GM23248 (cell line): ENCODE measurements around the gene SNAP29. TPM values are rescaled to one million over a fixed set of nuclear protein-coding genes. Genes with fewer than 3 reads are reported as not detected.
"Not testable (repeated sequence)": the region's sequence is repeated elsewhere in the genome, so short reads cannot be mapped to it uniquely, and the experiment has no call there.

Experiments used
- DNase-seq: peaks from one replicate; pipeline ENCODE4 v3.0.0-alpha.2; 2015
- H2AFZ ChIP-seq: fragments of 200-600 bp; sonication (generic); 2 replicates; pipeline ENCODE4 v1.6.1; 2016; ENCODE audit warnings: antibody characterized with exemption
- H3F3A ChIP-seq: fragments of 200-600 bp; sonication (generic); 2 replicates; pipeline ENCODE4 v1.6.1; 2016; ENCODE audit warnings: mild to moderate bottlenecking, antibody characterized with exemption, mixed run types; ENCODE audit not compliant: insufficient read depth
- H3K27ac ChIP-seq: fragments of 200-600 bp; sonication (generic); 2 replicates; pipeline ENCODE4 v1.5.1; 2016; ENCODE audit warnings: mild to moderate bottlenecking
- H3K27me3 ChIP-seq: fragments of 200-600 bp; sonication (generic); replicated peaks from 2 replicates; pipeline ENCODE4 v1.6.1; 2016; ENCODE audit warnings: mild to moderate bottlenecking; ENCODE audit not compliant: insufficient read depth
- H3K36me3 ChIP-seq: fragments of 200-600 bp; sonication (generic); 2 replicates; pipeline ENCODE4 v1.6.1; 2016; ENCODE audit warnings: low read depth, mild to moderate bottlenecking
- H3K4me1 ChIP-seq: fragments of 200-600 bp; sonication (generic); 2 replicates; pipeline ENCODE4 v1.6.1; 2016; ENCODE audit warnings: mild to moderate bottlenecking; ENCODE audit not compliant: insufficient read depth
- H3K4me2 ChIP-seq: fragments of 200-600 bp; sonication (generic); one replicate; pipeline ENCODE4 v1.6.1; 2016; ENCODE audit warnings: mild to moderate bottlenecking; ENCODE audit not compliant: unreplicated experiment
- H3K4me3 ChIP-seq: fragments of 200-600 bp; sonication (generic); 2 replicates; pipeline ENCODE4 v1.5.1; 2016; ENCODE audit warnings: mild to moderate bottlenecking
- H3K79me2 ChIP-seq: fragments of 200-600 bp; sonication (generic); 2 replicates; pipeline ENCODE4 v1.6.1; 2016; ENCODE audit warnings: mild to moderate bottlenecking; ENCODE audit not compliant: insufficient read depth
- H3K9ac ChIP-seq: fragments of 200-600 bp; sonication (generic); 2 replicates; pipeline ENCODE4 v1.6.1; 2016; ENCODE audit warnings: mild to moderate bottlenecking
- H3K9me2 ChIP-seq: fragments of 200-600 bp; sonication (generic); 2 replicates; pipeline ENCODE4 v1.6.1; 2016; ENCODE audit warnings: mixed run types, mild to moderate bottlenecking, moderate library complexity; ENCODE audit not compliant: insufficient read depth
- H3K9me3 ChIP-seq: fragments of 200-600 bp; sonication (generic); one replicate; pipeline ENCODE4 v1.6.1; 2017; ENCODE audit warnings: low read depth
- H4K20me1 ChIP-seq: fragments of 200-600 bp; sonication (generic); 2 replicates; pipeline ENCODE4 v1.6.0; 2016; ENCODE audit not compliant: insufficient read depth
- EZH2 ChIP-seq: fragments of 200-600 bp; sonication (generic); IDR thresholded peaks from 2 replicates; pipeline ENCODE4 v1.6.1; 2018; ENCODE audit warnings: antibody characterized with exemption, mild to moderate bottlenecking; ENCODE audit not compliant: insufficient read depth, poor library complexity, severe bottlenecking
- EZH2phosphoT487 ChIP-seq: fragments of 200-600 bp; sonication (generic); IDR thresholded peaks from 2 replicates; pipeline ENCODE4 v1.6.1; 2018; ENCODE audit warnings: antibody characterized with exemption, moderate library complexity, mild to moderate bottlenecking, low read depth; ENCODE audit not compliant: insufficient read depth
- WGBS, 2 experiments: methylation state at CpG; one replicate each; pipeline ENCODE4 v1.1.6; 2015 to 2017; ENCODE audit warnings: low lambda C conversion rate in 2 of 2, low coverage in 1 of 2; ENCODE audit errors: missing lambda C conversion rate in 2 of 2; 5-methylcytosine and 5-hydroxymethylcytosine counted together
- in situ Hi-C: fragments of 300-500 bp; cut with MboI; formaldehyde crosslinking; loops from 2 replicates; pipeline ENCODE4 v1.15.0; 2020
- polyA plus RNA-seq: library from polyadenylated mRNA; unstranded; fragments of >200 nt; fragmentation: Nextera tagmentation; extraction: Ambion mirVana; gene quantifications from 2 replicates; pipeline ENCODE4 v1.2.1, GENCODE V29; 2016
- total RNA-seq: library from RNA; depleted of rRNA; stranded (reverse); fragments of >200 nt; shearing (Covaris generic); gene quantifications from 2 replicates; pipeline ENCODE4 v1.2.3, GENCODE V29; 2014

SNAP29 gene
- total and polyA plus RNA-seq, 2 experiments from 2014 or later: 13.8 to 35.8 TPM

- H3K4me1 ChIP-seq: peaks cover 9% of the 10 kb centered on the region
- no peak overlapping the region for H3K4me3 ChIP-seq
- no peaks in the 10 kb centered on the region for H3K36me3 ChIP-seq
- in situ Hi-C loops: no loop called here
- no peak overlapping the region for H3K4me2 ChIP-seq
- H4K20me1 ChIP-seq: no peaks in the 10 kb centered on the region
- peaks cover 9% of the 10 kb centered on the region for H3F3A ChIP-seq
- no peak for DNase-seq
- no peaks in the 10 kb centered on the region for H3K9me2 ChIP-seq
- no peak overlapping the region for H3K27ac ChIP-seq
- H3K9ac ChIP-seq: no peak overlapping the region
- H3K27me3 ChIP-seq: no peaks in the 10 kb centered on the region
- no peak overlapping the region for H2AFZ ChIP-seq
- WGBS, 2 experiments: 67 to 68% methylated on average over 7 of the region's 7 CpGs
- TF ChIP-seq EZH2phosphoT487: no peak
- TF ChIP-seq EZH2: no peak
- no peaks in the 10 kb centered on the region for H3K79me2 ChIP-seq
- H3K9me3 ChIP-seq: no peaks in the 10 kb centered on the region
Measured at GRCh38 chr22:20899827-20900423, 41.1 kb downstream of the SNAP29 start.

DNA sequence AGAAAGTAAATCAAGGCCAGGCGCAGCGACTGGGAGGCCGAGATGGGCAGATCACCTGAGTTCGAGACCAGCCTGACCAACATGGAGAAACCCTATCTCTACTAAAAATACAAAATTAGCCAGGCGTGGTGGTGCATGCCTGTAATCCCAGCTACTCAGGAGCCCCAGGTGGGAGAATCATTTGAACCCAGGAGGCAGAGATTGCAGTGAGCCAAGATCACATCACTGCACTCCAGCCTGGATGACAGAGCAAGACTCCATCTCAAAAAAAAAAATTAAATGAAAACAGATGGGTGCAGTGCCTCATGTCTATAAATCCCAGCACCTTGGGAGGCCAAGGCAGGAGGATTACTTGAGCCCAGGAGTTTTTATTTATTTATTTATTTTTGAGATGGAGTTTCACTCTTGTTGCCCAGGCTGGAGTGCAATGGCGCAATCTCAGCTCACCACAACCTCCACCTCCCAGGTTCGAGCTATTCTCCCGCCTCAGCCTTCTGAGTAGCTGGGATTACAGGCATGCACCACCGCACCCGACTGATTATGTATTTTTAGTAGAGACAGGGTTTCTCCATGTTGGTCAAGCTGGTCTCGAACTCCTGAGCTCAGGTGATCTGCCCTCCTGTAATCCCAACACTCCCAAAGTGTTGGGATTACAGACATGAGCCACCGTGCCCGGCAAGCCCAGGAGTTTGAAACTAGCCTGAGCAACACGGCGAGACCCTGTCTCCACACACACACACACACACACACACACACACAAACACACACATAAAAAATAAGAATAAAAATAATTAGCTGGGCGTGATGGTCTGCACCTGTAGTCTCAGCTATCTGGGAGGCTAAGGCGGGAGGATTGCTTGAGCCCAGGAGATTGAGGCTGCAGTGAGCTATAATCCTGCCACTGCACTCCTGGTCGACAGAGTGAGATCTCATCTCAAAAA is 42.6 kb downstream of the SNAP29 start:
- H2AFZ ChIP-seq, H3K9ac ChIP-seq, in situ Hi-C loops, H3K27me3 ChIP-seq, H3K36me3 ChIP-seq, H3K27ac ChIP-seq, H3K4me2 ChIP-seq, DNase-seq, H4K20me1 ChIP-seq, H3K79me2 ChIP-seq, H3K4me3 ChIP-seq, H3K9me3 ChIP-seq, H3K9me2 ChIP-seq: not testable (repeated sequence)
- H3F3A ChIP-seq: peaks cover 23% of the 10 kb centered on the region
- WGBS, 2 experiments: 97% methylated on average over 18 of the region's 18 CpGs
- peaks cover 24% of the 10 kb centered on the region for H3K4me1 ChIP-seq

- TF ChIP-seq EZH2phosphoT487 (no peak), EZH2 (no peak)
- H3F3A ChIP-seq: peaks cover 25% of the 10 kb centered on the region
- no peak overlapping the region for H2AFZ ChIP-seq
- H3K36me3 ChIP-seq: no peaks in the 10 kb centered on the region
- in situ Hi-C loops: no loop called here
- H3K9me3 ChIP-seq: no peaks in the 10 kb centered on the region
- no peaks in the 10 kb centered on the region for H3K79me2 ChIP-seq
- no peaks in the 10 kb centered on the region for H3K9me2 ChIP-seq
- no peaks in the 10 kb centered on the region for H3K27me3 ChIP-seq
- H3K4me2 ChIP-seq: no peak overlapping the region
- H4K20me1 ChIP-seq: no peaks in the 10 kb centered on the region
- DNase-seq: no peak
- H3K4me1 ChIP-seq: peaks cover 24% of the 10 kb centered on the region
- H3K9ac ChIP-seq: no peak overlapping the region
- WGBS, 2 experiments: 94 to 98% methylated on average over 2 of the region's 2 CpGs
- H3K27ac ChIP-seq: no peak overlapping the region
- no peak overlapping the region for H3K4me3 ChIP-seq
Measured at GRCh38 chr22:20903093-20903492, 44.3 kb downstream of the SNAP29 start.

- peak overlapping the region; percentile 10 for H3K4me2 ChIP-seq
Measured at GRCh38 chr22:20904008-20904979, 45.5 kb downstream of the SNAP29 start.

More at GRCh38 chr22:20904008-20904979, 45.5 kb downstream of the SNAP29 start:
- peak overlapping the region; percentile 87 for H3K27ac ChIP-seq
- peak overlapping the region; percentile 54 for H3K9ac ChIP-seq
- H3K27me3 ChIP-seq: no peaks in the 10 kb centered on the region
- H4K20me1 ChIP-seq: no peaks in the 10 kb centered on the region
- peaks cover 25% of the 10 kb centered on the region for H3F3A ChIP-seq
- WGBS, 2 experiments: 40 to 43% methylated on average over 7 of the region's 7 CpGs
- peak overlapping the region; percentile 44 for H2AFZ ChIP-seq
- H3K9me2 ChIP-seq: no peaks in the 10 kb centered on the region
- TF ChIP-seq EZH2phosphoT487: no peak
- no peak for TF ChIP-seq EZH2
- H3K9me3 ChIP-seq: no peaks in the 10 kb centered on the region
- peak; percentile 99 for DNase-seq
- H3K36me3 ChIP-seq: no peaks in the 10 kb centered on the region
- H3K4me3 ChIP-seq: peak overlapping the region; percentile 39
- H3K4me1 ChIP-seq: peaks cover 24% of the 10 kb centered on the region
- no peaks in the 10 kb centered on the region for H3K79me2 ChIP-seq
- in situ Hi-C loops: no loop called here
